Measurements from ENCODE around the gene MAPKBP1.
"Not testable (repeated sequence)": the region's sequence is repeated elsewhere in the genome, so short reads cannot be mapped to it uniquely, and the experiment has no call there.

The MAPKBP1 gene

GRCh38 chr15:41827290-41827879 lies 53.1 kb downstream of the MAPKBP1 start:
- peak; percentile 10 for DNase-seq (ENCODE audit: extremely low spot score)
- ChIA-PET POLR2A (interaction anchor here (0.7 kb wide), 1 partner anchor 10 kb away, joined by 3 read pairs; no protein-coding TSS in a partner anchor), CTCF (interaction anchor here (1.0 kb wide), 1 partner anchor 80 kb away, joined by 3 read pairs; no protein-coding TSS in a partner anchor)
- TF ChIP-seq LEF1 (IDR thresholded peaks at IDR 0.05; ENCODE audit: borderline replicate concordance), result no peak
- no peak for TF ChIP-seq ARNT (IDR thresholded peaks at IDR 0.05)

GRCh38 chr15:41827880-41828806 lies 53.9 kb downstream of the MAPKBP1 start, which contains the start of gene JMJD7:
Gene JMJD7, plus strand, starts transcription at chr15:41828092. Its CDS starts 33 bp downstream, at chr15:41828125.
- peak; percentile 97 for DNase-seq (ENCODE audit: extremely low spot score)
- ChIA-PET POLR2A (interaction anchor here (0.5 to 0.7 kb wide), 2 partner anchors 11 to 102 kb away, joined by 3 read pairs; no protein-coding TSS in a partner anchor), CTCF (interaction anchor here (1.0 kb wide), 1 partner anchor 81 kb away, joined by 3 read pairs; no protein-coding TSS in a partner anchor)
- TF ChIP-seq LEF1 (IDR thresholded peaks at IDR 0.05; ENCODE audit: borderline replicate concordance) (no peak), L3MBTL2 (conservative IDR thresholded peaks at IDR 0.05) (peak; percentile 39; the same call in 1 of the 2 replicates)

DNA sequence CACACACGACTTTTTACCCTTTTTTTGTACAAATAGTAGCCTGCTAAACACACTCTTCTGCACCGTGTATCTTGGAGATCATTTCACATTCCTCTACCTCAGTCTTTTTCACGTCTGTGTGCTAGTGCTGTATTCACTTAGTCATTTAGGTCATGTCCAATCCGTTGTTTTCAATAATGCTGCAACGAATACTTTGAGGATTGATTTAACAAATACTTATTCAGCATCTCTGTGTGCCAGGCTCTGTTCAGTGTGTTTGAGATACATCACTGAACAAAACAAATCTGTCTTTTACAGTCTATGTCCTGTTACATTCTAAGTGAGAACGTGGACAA lies 54.5 kb downstream of the MAPKBP1 start:
- TF ChIP-seq PKNOX1 (IDR thresholded peaks at IDR 0.05), result no peak
- no peak for TF ChIP-seq FOXM1 (IDR thresholded peaks at IDR 0.05; ENCODE audit: borderline replicate concordance)
- TF ChIP-seq TARDBP (IDR thresholded peaks at IDR 0.05), result no peak
- no peak for TF ChIP-seq LEF1 (IDR thresholded peaks at IDR 0.05; ENCODE audit: borderline replicate concordance)
- no peak for TF ChIP-seq FOXK2 (IDR thresholded peaks at IDR 0.05)
- no peak for TF ChIP-seq ARNT (IDR thresholded peaks at IDR 0.05)
- no peak for TF ChIP-seq CTBP1 (IDR thresholded peaks at IDR 0.05; ENCODE audit: borderline replicate concordance)
- TF ChIP-seq ELF4 (IDR thresholded peaks at IDR 0.05), result no peak
- no peak for TF ChIP-seq SUZ12 (IDR thresholded peaks at IDR 0.05)
- no peak for TF ChIP-seq L3MBTL2 (conservative IDR thresholded peaks at IDR 0.05)
- TF ChIP-seq FOXA1 (IDR thresholded peaks at IDR 0.05), result no peak
- no peak for TF ChIP-seq SP1 (IDR thresholded peaks at IDR 0.05)
- TF ChIP-seq ZNF384 (IDR thresholded peaks at IDR 0.05), result no peak
- TF ChIP-seq NFRKB (IDR thresholded peaks at IDR 0.05), result no peak
- no peak for TF ChIP-seq HDGF (IDR thresholded peaks at IDR 0.05; ENCODE audit: borderline replicate concordance)
- no peak for TF ChIP-seq BHLHE40 (IDR thresholded peaks at IDR 0.05; ENCODE audit: borderline replicate concordance)
- CTCF ChIA-PET, result no interaction called here
- POLR2A ChIA-PET, result interaction anchor here (0.5 kb wide), 1 partner anchor 102 kb away, joined by 3 read pairs; no protein-coding TSS in a partner anchor
- no peak for DNase-seq (ENCODE audit: extremely low spot score)

DNA sequence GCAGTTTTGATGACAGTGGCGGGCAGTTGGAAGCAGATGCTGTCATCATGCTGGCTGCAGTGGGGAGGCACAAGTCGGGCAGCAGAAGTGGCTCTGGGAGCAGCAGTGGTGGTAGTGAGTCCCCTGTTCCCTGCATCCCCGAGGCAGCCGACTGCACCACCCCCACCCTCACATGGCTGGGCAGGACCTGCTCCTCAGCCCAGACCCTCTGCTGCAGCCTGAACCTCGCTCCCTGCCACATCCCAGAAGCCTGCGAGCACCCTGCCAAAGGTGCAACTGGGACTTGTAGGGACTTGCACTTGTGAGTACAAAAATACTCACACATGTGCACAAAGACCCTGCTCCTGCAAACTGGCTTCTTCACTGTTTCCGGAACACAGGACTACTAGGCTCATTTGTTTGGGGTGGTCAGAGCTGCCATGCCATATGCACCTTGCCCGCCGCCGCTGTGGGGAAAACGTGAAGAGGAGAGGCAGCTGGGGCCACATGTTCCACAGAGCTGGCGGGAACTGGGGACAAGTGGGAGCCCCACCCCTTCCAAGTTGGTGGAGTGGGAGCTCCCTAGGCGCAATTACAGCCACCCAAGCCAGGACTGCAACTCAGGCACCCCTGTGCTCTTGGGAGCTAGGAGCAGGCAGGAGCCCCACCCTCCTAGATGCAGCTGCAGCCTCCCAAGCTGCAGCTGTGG lies 55.8 kb downstream of the MAPKBP1 start:
- POLR2A ChIA-PET, result no interaction called here
- no peak for DNase-seq (ENCODE audit: extremely low spot score)
- CTCF ChIA-PET, result no interaction called here
- TF ChIP-seq HDGF (IDR thresholded peaks at IDR 0.05; ENCODE audit: borderline replicate concordance) (no peak), NFRKB (IDR thresholded peaks at IDR 0.05) (no peak), ELF4 (IDR thresholded peaks at IDR 0.05) (no peak), FOXM1 (IDR thresholded peaks at IDR 0.05; ENCODE audit: borderline replicate concordance) (no peak), ZNF384 (IDR thresholded peaks at IDR 0.05) (no peak), SUZ12 (IDR thresholded peaks at IDR 0.05) (no peak), CTBP1 (IDR thresholded peaks at IDR 0.05; ENCODE audit: borderline replicate concordance) (no peak), FOXA1 (IDR thresholded peaks at IDR 0.05) (no peak), L3MBTL2 (conservative IDR thresholded peaks at IDR 0.05) (no peak), SP1 (IDR thresholded peaks at IDR 0.05) (no peak), TARDBP (IDR thresholded peaks at IDR 0.05) (no peak), BHLHE40 (IDR thresholded peaks at IDR 0.05; ENCODE audit: borderline replicate concordance) (no peak), FOXK2 (IDR thresholded peaks at IDR 0.05) (no peak), PKNOX1 (IDR thresholded peaks at IDR 0.05) (no peak)

GRCh38 chr15:41831291-41831690 lies 57.0 kb downstream of the MAPKBP1 start:
- POLR2A ChIA-PET; DNase-seq (ENCODE audit: extremely low spot score): not testable (repeated sequence)
- CTCF ChIA-PET, result interaction anchor here (1.7 kb wide), 1 partner anchor 58 kb away, joined by 4 read pairs; the partner anchor contains the start of gene MAPKBP1

GRCh38 chr15:41832208-41832607 lies 57.9 kb downstream of the MAPKBP1 start:
- TF ChIP-seq HDGF (IDR thresholded peaks at IDR 0.05; ENCODE audit: borderline replicate concordance) (no peak), FOXA1 (IDR thresholded peaks at IDR 0.05) (no peak)
- no peak for DNase-seq (ENCODE audit: extremely low spot score)
- CTCF ChIA-PET, result interaction anchor here (0.6 to 1.7 kb wide), 2 partner anchors 59 to 72 kb away, joined by 3 to 4 read pairs; partner anchors contain the start of gene MAPKBP1
- POLR2A ChIA-PET, result no interaction called here

DNA sequence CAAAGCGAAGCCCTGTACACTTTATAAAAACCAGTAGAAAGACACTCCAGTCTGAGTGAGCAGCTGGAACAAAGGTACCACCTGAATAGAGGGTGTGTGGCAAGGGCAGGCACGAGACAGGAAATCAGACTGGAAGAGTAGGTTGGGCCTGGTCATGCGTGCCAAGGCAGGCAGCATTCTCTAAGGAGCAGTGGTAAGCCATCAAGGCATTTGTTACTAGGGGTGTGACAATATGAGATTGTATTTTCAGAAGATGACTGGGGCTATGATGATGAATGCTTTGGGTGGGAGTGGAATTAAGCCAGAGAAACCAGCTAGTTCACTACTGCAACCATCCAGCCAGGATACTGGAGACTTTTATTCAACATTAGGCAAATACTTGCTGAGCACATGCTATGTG lies 58.6 kb downstream of the MAPKBP1 start:
- POLR2A ChIA-PET, result no interaction called here
- CTCF ChIA-PET, result no interaction called here
- TF ChIP-seq TARDBP (IDR thresholded peaks at IDR 0.05), result no peak
- no peak for TF ChIP-seq ZNF384 (IDR thresholded peaks at IDR 0.05)
- TF ChIP-seq SUZ12 (IDR thresholded peaks at IDR 0.05), result no peak
- TF ChIP-seq LEF1 (IDR thresholded peaks at IDR 0.05; ENCODE audit: borderline replicate concordance), result no peak
- no peak for TF ChIP-seq FOXK2 (IDR thresholded peaks at IDR 0.05)
- TF ChIP-seq NFRKB (IDR thresholded peaks at IDR 0.05), result no peak
- TF ChIP-seq FOXA1 (IDR thresholded peaks at IDR 0.05), result no peak
- TF ChIP-seq ELF4 (IDR thresholded peaks at IDR 0.05), result no peak
- TF ChIP-seq BHLHE40 (IDR thresholded peaks at IDR 0.05; ENCODE audit: borderline replicate concordance), result no peak
- no peak for TF ChIP-seq FOXM1 (IDR thresholded peaks at IDR 0.05; ENCODE audit: borderline replicate concordance)
- no peak for TF ChIP-seq CTBP1 (IDR thresholded peaks at IDR 0.05; ENCODE audit: borderline replicate concordance)
- TF ChIP-seq HDGF (IDR thresholded peaks at IDR 0.05; ENCODE audit: borderline replicate concordance), result no peak
- no peak for DNase-seq (ENCODE audit: extremely low spot score)

Measured in HEK293T (cell line).